ENCODE data around the gene NGDN. TPM values are rescaled to one million over a fixed set of nuclear protein-coding genes. Genes with fewer than 3 reads are reported as not detected.

NGDN gene
- total RNA-seq, 1 donor from 2014 or later: 41.3 TPM

GRCh38 chr14:23435543-23436326, 33.8 kb upstream of the NGDN start, which contains the start of gene MYH7:
MYH7 (minus strand) TSS chr14:23435660; CDS start chr14:23433732, 1,928 bp downstream.
- TF ChIP-seq, protein P1, sequence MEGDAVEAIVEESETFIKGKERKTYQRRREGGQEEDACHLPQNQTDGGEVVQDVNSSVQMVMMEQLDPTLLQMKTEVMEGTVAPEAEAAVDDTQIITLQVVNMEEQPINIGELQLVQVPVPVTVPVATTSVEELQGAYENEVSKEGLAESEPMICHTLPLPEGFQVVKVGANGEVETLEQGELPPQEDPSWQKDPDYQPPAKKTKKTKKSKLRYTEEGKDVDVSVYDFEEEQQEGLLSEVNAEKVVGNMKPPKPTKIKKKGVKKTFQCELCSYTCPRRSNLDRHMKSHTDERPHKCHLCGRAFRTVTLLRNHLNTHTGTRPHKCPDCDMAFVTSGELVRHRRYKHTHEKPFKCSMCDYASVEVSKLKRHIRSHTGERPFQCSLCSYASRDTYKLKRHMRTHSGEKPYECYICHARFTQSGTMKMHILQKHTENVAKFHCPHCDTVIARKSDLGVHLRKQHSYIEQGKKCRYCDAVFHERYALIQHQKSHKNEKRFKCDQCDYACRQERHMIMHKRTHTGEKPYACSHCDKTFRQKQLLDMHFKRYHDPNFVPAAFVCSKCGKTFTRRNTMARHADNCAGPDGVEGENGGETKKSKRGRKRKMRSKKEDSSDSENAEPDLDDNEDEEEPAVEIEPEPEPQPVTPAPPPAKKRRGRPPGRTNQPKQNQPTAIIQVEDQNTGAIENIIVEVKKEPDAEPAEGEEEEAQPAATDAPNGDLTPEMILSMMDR (conservative IDR thresholded peaks at IDR 0.05; ENCODE audit: low read depth, low read length): no peak
- DNase-seq (ENCODE audit: low read depth): no peak
- no peak within 1 kb of the TSS for H3K4me3 ChIP-seq (ENCODE audit: low read depth, low read length)

DNA sequence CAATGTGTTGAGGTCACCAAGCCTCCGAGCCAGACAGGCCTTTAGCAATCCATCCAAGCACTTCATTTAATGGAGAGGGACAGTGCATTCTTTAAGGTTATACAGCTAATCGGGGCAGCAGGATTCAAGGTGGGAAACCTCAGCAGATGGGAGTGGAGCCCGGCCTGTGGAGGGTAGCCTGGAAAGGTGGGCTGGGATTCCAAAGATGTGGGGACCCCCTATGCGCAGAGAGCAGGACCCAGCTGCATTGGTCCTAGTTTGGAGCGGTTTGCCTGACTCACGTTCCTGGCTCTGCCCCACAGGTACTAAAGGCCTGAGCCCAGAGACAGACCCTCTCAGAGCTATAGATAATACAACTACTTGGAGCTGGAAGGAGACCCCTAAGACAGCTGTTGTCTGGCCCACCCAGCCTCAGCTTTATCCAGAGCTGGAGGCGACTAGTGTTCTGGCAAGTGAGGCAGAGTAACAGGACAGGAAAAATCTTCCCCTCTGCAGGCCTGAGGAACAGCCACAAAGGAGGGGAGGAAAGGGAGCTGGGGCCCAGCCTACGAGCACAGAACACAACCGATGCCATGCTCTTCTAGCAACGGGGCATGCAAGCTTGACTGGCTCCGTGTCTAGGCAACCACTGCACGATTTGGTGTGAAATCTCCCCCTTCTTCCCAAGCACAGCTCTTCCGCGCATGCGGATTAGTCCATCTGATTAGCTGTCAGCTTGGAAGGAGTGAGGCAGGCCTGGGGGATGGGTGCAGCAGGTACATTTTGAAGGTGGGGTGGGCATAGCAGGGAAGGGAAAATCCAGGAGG, 33.0 kb upstream of the NGDN start:
- H3K4me3 ChIP-seq (ENCODE audit: low read depth, low read length): no peak overlapping the region
- no peak for DNase-seq (ENCODE audit: low read depth)
- TF ChIP-seq, protein P1 (conservative IDR thresholded peaks at IDR 0.05; ENCODE audit: low read depth, low read length): no peak

DNA sequence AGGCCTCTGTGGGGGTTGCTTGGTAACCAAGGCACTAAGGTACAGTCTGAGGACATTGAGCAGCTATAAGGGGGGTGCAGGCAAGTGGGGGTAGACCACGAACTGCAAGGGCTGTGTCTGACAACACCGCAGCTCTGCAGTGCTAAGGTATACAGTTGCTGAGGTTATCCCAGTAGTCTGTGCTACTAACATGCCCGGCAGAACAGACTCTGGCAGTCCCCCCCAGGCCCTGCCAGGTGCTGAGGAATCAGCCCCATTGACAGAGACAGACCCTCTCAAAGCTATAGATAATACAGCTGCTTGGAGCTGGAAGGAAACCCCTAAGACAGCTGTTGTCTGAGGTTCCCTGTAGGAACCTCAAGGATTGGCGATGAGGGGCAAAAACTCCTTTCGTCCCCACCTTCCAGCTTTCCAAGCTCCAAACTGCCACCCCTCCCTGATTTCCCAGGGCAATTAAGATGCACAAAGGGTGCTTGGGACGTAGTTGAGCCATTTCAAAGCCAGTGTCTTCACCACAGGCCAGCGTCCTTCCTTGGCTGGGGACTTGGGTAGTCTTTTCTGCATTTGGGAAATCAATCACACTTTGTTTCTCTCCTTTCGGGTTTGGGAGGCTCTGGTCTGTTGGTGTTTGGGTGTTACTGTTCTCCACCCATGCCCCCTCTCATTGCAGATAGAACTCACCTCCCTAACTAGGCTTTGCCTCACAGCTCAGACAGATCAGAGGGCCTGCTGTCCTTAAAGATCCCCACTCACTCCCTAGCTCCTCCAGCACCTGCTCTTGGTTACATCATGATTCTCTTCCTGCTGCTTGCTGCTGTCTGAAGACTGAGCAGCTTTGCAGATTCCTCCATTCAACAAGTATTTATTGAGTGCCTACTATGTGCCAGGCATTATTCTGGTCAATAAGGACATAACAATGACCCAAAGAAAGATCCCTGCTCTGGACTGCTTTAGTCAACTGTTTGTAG, 32.1 kb upstream of the NGDN start:
- TF ChIP-seq, protein P1 (conservative IDR thresholded peaks at IDR 0.05; ENCODE audit: low read depth, low read length): no peak
- H3K4me3 ChIP-seq (ENCODE audit: low read depth, low read length): no peak overlapping the region
- no peak for DNase-seq (ENCODE audit: low read depth)

- TF ChIP-seq, protein P1 (conservative IDR thresholded peaks at IDR 0.05; ENCODE audit: low read depth, low read length): no peak
- no peak overlapping the region for H3K4me3 ChIP-seq (ENCODE audit: low read depth, low read length)
- no peak for DNase-seq (ENCODE audit: low read depth)
Observed at GRCh38 chr14:23438101-23438971, 31.2 kb upstream of the NGDN start.

DNA sequence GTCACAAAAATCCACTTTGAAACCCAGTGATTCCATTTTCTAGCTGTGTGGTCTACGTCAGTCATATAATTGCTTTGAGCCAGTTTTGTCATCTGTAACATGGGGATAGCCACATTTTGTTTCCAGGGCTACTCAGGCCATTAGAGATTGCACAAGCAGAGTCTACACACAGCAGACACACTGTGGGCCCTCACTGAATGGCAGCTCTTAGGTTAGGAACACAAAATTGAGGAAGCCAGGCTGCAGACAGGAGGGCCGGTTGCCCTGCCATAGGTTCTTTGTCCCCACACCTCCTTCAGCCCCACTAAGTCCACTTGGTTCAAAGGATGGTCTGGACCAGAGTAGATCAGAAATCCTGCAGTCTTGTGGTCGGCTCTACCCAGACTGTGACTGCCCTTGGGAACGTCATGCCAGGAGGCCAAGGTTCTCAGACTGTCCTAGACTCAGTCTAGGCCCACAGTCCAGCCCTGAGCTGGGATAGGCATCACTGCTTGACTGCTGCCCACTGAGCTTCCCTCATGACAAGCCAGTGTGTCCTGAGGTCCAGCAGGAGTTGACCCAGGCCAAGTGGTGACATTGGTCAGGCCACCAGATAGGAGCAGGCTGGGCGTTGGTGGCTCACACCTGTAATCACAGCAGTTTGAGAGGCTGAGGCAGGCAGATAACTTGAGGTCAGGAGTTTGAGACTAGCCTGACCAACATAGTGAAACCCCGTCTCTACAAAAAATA, 30.2 kb upstream of the NGDN start:
- TF ChIP-seq, protein P1 (conservative IDR thresholded peaks at IDR 0.05; ENCODE audit: low read depth, low read length): no peak
- no peak overlapping the region for H3K4me3 ChIP-seq (ENCODE audit: low read depth, low read length)
- no peak for DNase-seq (ENCODE audit: low read depth)

Measured in epithelial cell of proximal tubule (primary cell).